HepG2 (cell line): Measurements from ENCODE around the gene ALOXE3. TPM values are rescaled to one million over a fixed set of nuclear protein-coding genes. Genes with fewer than 3 reads are reported as not detected.

Experiments used
- ATAC-seq: fragments of 200-7000 bp; cut with Tn5 transposase; 3 replicates; pipeline ENCODE4 v1.9.1; 2020; ENCODE audit warnings: mild to moderate bottlenecking, moderate library complexity
- BruUV-seq: library from RNA; stranded (reverse); fragments of 400-500 nt; replicated peaks from 2 replicates; lab custom pipeline; 2021; lab: Mats Ljungman, UMichigan
- CTCF ChIA-PET: fragments of 300-600 bp; formaldehyde crosslinking; extraction: SDS; loops from one replicate; lab custom pipeline; 2021; ENCODE audit warnings: low total read pairs, inconsistent platforms, low intra/inter-chr PET ratio; lab: Yijun Ruan, JAX
- POLR2A ChIA-PET: fragments of 350-600 bp; sonication (Branson Sonifier 250); formaldehyde crosslinking; loops from one replicate; lab custom pipeline; 2020; ENCODE audit warnings: antibody characterized with exemption, inconsistent platforms; lab: Yijun Ruan, JAX
- DNase-seq: peaks from one replicate; pipeline ENCODE4 v3.0.0-alpha.2; 2015; ENCODE audit warnings: low spot score
- FAIRE-seq: peaks from 3 replicates; lab custom pipeline; 2011; peaks lifted over from hg19 to GRCh38; lab: Jason Lieb, UNC
- H2AFZ ChIP-seq: one replicate; pipeline ENCODE4 v1.6.1; 2011; ENCODE audit warnings: low read length, inconsistent platforms
- H3K27ac ChIP-seq: fragments of 300-600 bp; 3 replicates; pipeline ENCODE4 v1.8.0; 2011; ENCODE audit warnings: mixed run types, mild to moderate bottlenecking, mixed read lengths, low read length, inconsistent platforms; ENCODE audit not compliant: insufficient read depth; ENCODE audit errors: extremely low read length
- H3K27me3 ChIP-seq, 2 experiments: fragments of 200-600 bp in 1 of 2; 2 replicates in 1 of 2; 3 replicates in 1 of 2; pipeline versions ENCODE4 v1.6.0 to v1.8.0; 2011; ENCODE audit warnings: low read length in 2 of 2, mild to moderate bottlenecking in 2 of 2, moderate library complexity in 2 of 2, inconsistent platforms in 1 of 2; ENCODE audit not compliant: insufficient read depth in 2 of 2, control insufficient read depth in 1 of 2
- H3K36me3 ChIP-seq, 2 experiments: fragments of 200-600 bp in 1 of 2; replicated peaks in 1 of 2; 2 replicates in 1 of 2; 3 replicates in 1 of 2; pipeline versions ENCODE4 v1.5.1 to v1.8.0; 2011; ENCODE audit warnings: low read length in 2 of 2, inconsistent platforms in 1 of 2; ENCODE audit not compliant: insufficient read depth in 2 of 2, control insufficient read depth in 1 of 2
- H3K4me1 ChIP-seq: 2 replicates; pipeline ENCODE4 v1.5.1; 2012; ENCODE audit warnings: low read length, inconsistent platforms; ENCODE audit not compliant: insufficient read depth
- H3K4me2 ChIP-seq: 2 replicates; pipeline ENCODE4 v1.6.0; 2011; ENCODE audit warnings: low read depth, low read length, inconsistent platforms
- H3K4me3 ChIP-seq, 3 experiments: fragments of 200-600 bp in 1 of 3; sonication (generic), shearing (Covaris generic) in 1 of 3; replicated peaks in 1 of 3; 2 replicates each; pipeline ENCODE4 v1.5.1; 2011 to 2016; ENCODE audit warnings: low read length in 3 of 3, inconsistent platforms in 2 of 3, low read depth in 2 of 3, mild to moderate bottlenecking in 2 of 3, control low read depth in 1 of 3, mixed read lengths in 1 of 3; ENCODE audit not compliant: insufficient read depth in 1 of 3
- H3K79me2 ChIP-seq: one replicate; pipeline ENCODE4 v1.6.1; 2011; ENCODE audit warnings: low read length, inconsistent platforms; ENCODE audit not compliant: insufficient read depth
- H3K9ac ChIP-seq: 2 replicates; pipeline ENCODE4 v1.6.0; 2011; ENCODE audit warnings: mild to moderate bottlenecking, low read depth, low read length, inconsistent platforms; ENCODE audit not compliant: insufficient read depth
- H3K9me3 ChIP-seq: 2 replicates; pipeline ENCODE4 v1.5.1; 2012; ENCODE audit warnings: mild to moderate bottlenecking, low read length
- H4K20me1 ChIP-seq: 2 replicates; pipeline ENCODE4 v1.6.0; 2011; ENCODE audit warnings: inconsistent platforms, mild to moderate bottlenecking, low read length, moderate library complexity; ENCODE audit not compliant: insufficient read depth
- BRCA1 ChIP-seq: sonication (generic); formaldehyde crosslinking; IDR thresholded peaks from 2 replicates; pipeline ENCODE4 v1.4.0; 2020; ENCODE audit warnings: missing genetic modification reagents
- ERF ChIP-seq: IDR thresholded peaks from 2 replicates; pipeline ENCODE4 v1.6.1; 2018; ENCODE audit warnings: missing biosample characterization, missing genetic modification reagents
- ETV5 ChIP-seq: IDR thresholded peaks from 2 replicates; pipeline ENCODE4 v1.6.1; 2018; ENCODE audit warnings: missing biosample characterization, missing genetic modification reagents, inconsistent platforms, borderline replicate concordance
- EZH2 ChIP-seq: conservative IDR thresholded peaks from 2 replicates; pipeline ENCODE4 v1.6.1; 2012; ENCODE audit warnings: mild to moderate bottlenecking, low read depth, low read length, moderate library complexity
- FOXO1 ChIP-seq: sonication (generic); formaldehyde crosslinking; IDR thresholded peaks from 2 replicates; pipeline ENCODE4 v1.4.0; 2020; ENCODE audit warnings: missing genetic modification reagents
- GZF1 ChIP-seq: sonication (generic); formaldehyde crosslinking; IDR thresholded peaks from 2 replicates; pipeline ENCODE4 v1.5.1; 2020; ENCODE audit warnings: mild to moderate bottlenecking, missing genetic modification reagents
- HOXA3 ChIP-seq: sonication (generic); formaldehyde crosslinking; IDR thresholded peaks from 2 replicates; pipeline ENCODE4 v1.5.0; 2020; ENCODE audit warnings: missing genetic modification reagents
- KAT2B ChIP-seq: fragments of 150-350 bp; IDR thresholded peaks from 2 replicates; pipeline ENCODE4 v1.6.1; 2014; ENCODE audit warnings: low read depth, low read length, borderline replicate concordance
- KDM4B ChIP-seq: sonication (generic); formaldehyde crosslinking; IDR thresholded peaks from 2 replicates; pipeline ENCODE4 v1.4.0; 2020; ENCODE audit warnings: missing genetic modification reagents
- RBM39 ChIP-seq: fragments of 200-400 bp; formaldehyde crosslinking; IDR thresholded peaks from one replicate; pipeline ENCODE4 v1.6.1; 2018; ENCODE audit warnings: antibody characterized with exemption, mild to moderate bottlenecking, low read depth, low read length; ENCODE audit not compliant: poor library complexity, severe bottlenecking
- ZNF510 ChIP-seq: sonication (generic); formaldehyde crosslinking; IDR thresholded peaks from 2 replicates; pipeline ENCODE4 v1.4.0; 2020; ENCODE audit warnings: low read depth, mild to moderate bottlenecking, missing genetic modification reagents
- ZNF589 ChIP-seq: sonication (generic); formaldehyde crosslinking; conservative IDR thresholded peaks from 2 replicates; pipeline ENCODE4 v1.8.0; 2022; ENCODE audit warnings: mild to moderate bottlenecking, moderate library complexity, missing genetic modification reagents
- ZNF816 ChIP-seq: sonication (generic); formaldehyde crosslinking; IDR thresholded peaks from 2 replicates; pipeline ENCODE4 v1.8.0; 2022; ENCODE audit warnings: missing genetic modification reagents, mild to moderate bottlenecking, borderline replicate concordance
- WGBS: methylation state at CpG from one replicate; pipeline ENCODE4 v1.1.6; 2017; ENCODE audit warnings: low lambda C conversion rate; 5-methylcytosine and 5-hydroxymethylcytosine counted together
- in situ Hi-C: cut with HindIII; loops from 2 replicates; pipeline ENCODE4 v1.10.0; 2017; ENCODE audit warnings: low pct_unique_long_range_greater_than_20kb; ENCODE audit not compliant: extremely low pct_ligation_motif_present
- intact Hi-C: fragments of 100-400 bp; cut with micrococcal nuclease; formaldehyde crosslinking; loops from one replicate; pipeline ENCODE4 v1.10.0; 2022; ENCODE audit not compliant: unreplicated experiment
- polyA plus RNA-seq, 8 experiments: library from polyadenylated mRNA; depleted of rRNA in 3 of 8; stranded (reverse) in 7 of 8; unstranded in 1 of 8; fragments of >200 nt; fragmentation: Illumina TruSeq in 4 of 8; extraction: Trizol in 4 of 8; gene quantifications; 2 replicates each; pipeline versions ENCODE4 v1.2.1 to v1.2.3, GENCODE V29; 2011 to 2016; ENCODE audit warnings: low read depth in 4 of 8, missing spikeins in 1 of 8, mixed read lengths in 1 of 8; ENCODE audit not compliant: insufficient read depth in 1 of 8
- total RNA-seq, 5 experiments: library from RNA; depleted of rRNA; stranded (reverse); fragments of >200 nt; fragmentation: Illumina TruSeq; extraction: Trizol; gene quantifications; 2 replicates each; pipeline ENCODE4 v1.2.3, GENCODE V29; 2016; ENCODE audit warnings: low read depth in 1 of 5
- TF ChIP-seq, protein P1 (sequence below): sonication (generic); formaldehyde crosslinking; IDR thresholded peaks from 2 replicates; pipeline ENCODE4 v1.5.1; 2020; ENCODE audit warnings: mild to moderate bottlenecking, missing genetic modification reagents, moderate library complexity
- TF ChIP-seq, protein P2 (sequence below): sonication (generic); formaldehyde crosslinking; IDR thresholded peaks from 2 replicates; pipeline ENCODE4 v1.4.0; 2020; ENCODE audit warnings: missing genetic modification reagents, low read depth, mild to moderate bottlenecking, borderline replicate concordance

The ALOXE3 gene
- total and polyA plus RNA-seq, 2 of the 13 experiments (the other 11 are each of a cell fraction or from before 2014, with no cell fraction given), result 0.07 TPM; not detected in 1

DNA sequence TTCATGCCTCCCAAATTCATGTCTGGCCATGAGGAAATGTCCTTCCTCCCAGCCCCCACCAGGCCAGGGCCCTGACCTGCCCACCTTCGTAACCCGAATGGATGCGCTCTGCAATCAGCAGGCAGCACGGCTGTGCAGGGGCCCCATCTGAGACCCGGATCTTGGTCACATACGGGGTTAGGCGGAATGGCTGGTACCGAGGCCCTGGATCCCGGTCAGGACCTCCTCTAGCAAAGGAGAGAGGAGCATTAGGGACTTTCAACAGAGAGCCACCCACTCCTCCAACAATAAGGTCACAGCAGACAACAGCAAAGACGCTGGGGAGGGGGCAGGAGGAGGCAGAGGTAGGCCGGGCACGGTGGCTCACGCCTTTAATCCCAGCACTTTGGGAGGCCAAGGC is 30.2 kb upstream of the ALOXE3 start:
- BruUV-seq, result no TSS peak
- Histone ChIP-seq H3K4me1 (peaks cover 24% of the 10 kb centered on the region), H3K79me2 (peaks cover 4% of the 10 kb centered on the region), H3K36me3 (peaks cover 16 to 41% of the 10 kb centered on the region in 2 experiments; a peak in 4 of 5 replicates), H3K4me2 (no peak overlapping the region), H3K27ac (no peak overlapping the region)
- CTCF ChIA-PET, result no interaction called here
- WGBS, result 96% methylated on average over 6 of the region's 13 CpGs
- TF ChIP-seq KDM4B (CRISPR knock-in tag), result no peak
- no peak for TF ChIP-seq ETV5 (CRISPR knock-in tag)
- TF ChIP-seq KAT2B, result no peak
- TF ChIP-seq FOXO1 (CRISPR knock-in tag), result no peak
- no peak for TF ChIP-seq ERF (CRISPR knock-in tag)
- TF ChIP-seq, protein P1, sequence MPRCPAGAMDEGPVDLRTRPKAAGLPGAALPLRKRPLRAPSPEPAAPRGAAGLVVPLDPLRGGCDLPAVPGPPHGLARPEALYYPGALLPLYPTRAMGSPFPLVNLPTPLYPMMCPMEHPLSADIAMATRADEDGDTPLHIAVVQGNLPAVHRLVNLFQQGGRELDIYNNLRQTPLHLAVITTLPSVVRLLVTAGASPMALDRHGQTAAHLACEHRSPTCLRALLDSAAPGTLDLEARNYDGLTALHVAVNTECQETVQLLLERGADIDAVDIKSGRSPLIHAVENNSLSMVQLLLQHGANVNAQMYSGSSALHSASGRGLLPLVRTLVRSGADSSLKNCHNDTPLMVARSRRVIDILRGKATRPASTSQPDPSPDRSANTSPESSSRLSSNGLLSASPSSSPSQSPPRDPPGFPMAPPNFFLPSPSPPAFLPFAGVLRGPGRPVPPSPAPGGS (CRISPR knock-in tag), result no peak
- TF ChIP-seq HOXA3 (CRISPR knock-in tag), result no peak
- no peak for TF ChIP-seq ZNF816 (CRISPR knock-in tag)
- TF ChIP-seq, protein P2, sequence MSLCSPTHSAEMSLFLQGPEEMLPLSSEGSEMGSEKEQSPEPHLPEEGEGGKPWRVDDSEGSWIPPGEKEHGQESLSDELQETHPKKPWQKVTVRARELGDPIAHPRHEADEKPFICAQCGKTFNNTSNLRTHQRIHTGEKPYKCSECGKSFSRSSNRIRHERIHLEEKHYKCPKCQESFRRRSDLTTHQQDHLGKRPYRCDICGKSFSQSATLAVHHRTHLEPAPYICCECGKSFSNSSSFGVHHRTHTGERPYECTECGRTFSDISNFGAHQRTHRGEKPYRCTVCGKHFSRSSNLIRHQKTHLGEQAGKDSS (CRISPR knock-in tag), result no peak
- no peak for TF ChIP-seq RBM39
- no peak for TF ChIP-seq GZF1 (CRISPR knock-in tag)
- TF ChIP-seq ZNF589 (CRISPR knock-in tag), result no peak
- TF ChIP-seq EZH2, result no peak
- TF ChIP-seq ZNF510, result no peak
- TF ChIP-seq BRCA1, result no peak
- TF ChIP-seq, all 625 proteins: peak for 0
- H3K9me3 ChIP-seq, result no peaks in the 10 kb centered on the region
- no peak overlapping the region for H2AFZ ChIP-seq
- H4K20me1 ChIP-seq, result no peaks in the 10 kb centered on the region
- POLR2A ChIA-PET, result interaction anchor here (1.8 kb wide), 1 partner anchor 24 kb away, joined by 4 read pairs; no protein-coding TSS in a partner anchor
- H3K27me3 ChIP-seq, result no peaks in the 10 kb centered on the region
- FAIRE-seq (no peak), DNase-seq (no peak), ATAC-seq (no peak)
- intact Hi-C loops, result loop anchor here (5.0 kb wide), 1 partner anchor 474 kb away; no protein-coding TSS in a partner anchor
- in situ Hi-C loops, result no loop called here
- H3K9ac ChIP-seq, result no peak overlapping the region
- H3K4me3 ChIP-seq, result no peak overlapping the region
